COR-L47 (cell line): ENCODE measurements around the gene UBE2E2.

Experiments
- DNase-seq: peaks from one replicate; lab custom pipeline; 2025; lab: John Stamatoyannopoulos, UW

The UBE2E2 gene

DNA sequence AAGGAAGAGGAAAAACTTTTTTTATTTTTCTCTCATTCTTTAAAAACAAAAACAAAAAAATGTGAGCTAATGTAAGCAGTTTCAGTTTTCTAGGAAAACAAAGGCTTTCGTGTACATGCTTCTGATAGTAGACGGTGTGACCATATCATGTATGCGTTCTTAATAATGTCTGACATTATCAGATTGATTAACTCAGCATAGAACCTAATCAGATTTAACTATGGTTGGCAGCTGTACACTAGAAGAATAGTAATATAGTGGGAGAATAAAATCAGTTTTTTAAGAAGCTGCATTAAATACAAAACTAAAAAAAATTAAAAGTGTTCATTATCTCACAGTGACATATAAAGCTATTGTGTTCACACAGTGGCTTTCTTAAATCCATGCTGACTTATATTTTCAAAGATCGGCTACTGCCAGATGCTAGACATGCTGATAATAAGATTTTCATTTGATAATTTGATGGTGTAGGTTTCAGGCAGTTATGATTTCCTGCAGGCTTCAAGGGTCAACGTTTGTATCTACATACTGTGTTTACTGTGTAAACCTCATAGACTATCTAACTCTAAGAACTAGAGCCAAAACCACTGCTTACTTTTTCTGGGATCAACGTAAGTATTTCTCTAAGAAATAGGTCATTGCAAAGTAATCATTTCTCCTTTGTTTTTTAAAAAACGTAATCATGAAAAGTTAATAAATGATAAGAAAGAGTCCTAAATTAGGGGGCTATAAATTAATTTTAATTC lies 74.0 kb downstream of the UBE2E2 start:
- DNase-seq, result no peak

DNA sequence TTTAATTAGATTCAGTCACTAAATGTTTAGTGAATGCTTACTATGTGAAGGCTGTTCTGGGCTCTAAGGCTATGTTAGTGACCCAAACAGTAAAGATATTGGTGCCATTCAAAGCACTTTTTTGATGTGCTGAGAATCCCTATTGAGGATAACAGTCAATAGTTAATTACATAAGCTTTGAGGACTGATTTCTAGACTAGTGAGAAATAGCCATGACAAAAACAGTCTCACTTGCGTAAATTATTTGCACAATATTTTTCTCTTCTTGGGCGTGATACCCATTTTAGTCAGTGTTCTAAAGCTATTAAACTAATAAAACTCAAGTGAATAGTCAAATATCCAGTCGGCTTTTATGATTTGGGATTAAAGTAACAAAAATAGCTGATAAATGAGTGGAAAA lies 74.6 kb downstream of the UBE2E2 start:
- DNase-seq, result no peak

DNA sequence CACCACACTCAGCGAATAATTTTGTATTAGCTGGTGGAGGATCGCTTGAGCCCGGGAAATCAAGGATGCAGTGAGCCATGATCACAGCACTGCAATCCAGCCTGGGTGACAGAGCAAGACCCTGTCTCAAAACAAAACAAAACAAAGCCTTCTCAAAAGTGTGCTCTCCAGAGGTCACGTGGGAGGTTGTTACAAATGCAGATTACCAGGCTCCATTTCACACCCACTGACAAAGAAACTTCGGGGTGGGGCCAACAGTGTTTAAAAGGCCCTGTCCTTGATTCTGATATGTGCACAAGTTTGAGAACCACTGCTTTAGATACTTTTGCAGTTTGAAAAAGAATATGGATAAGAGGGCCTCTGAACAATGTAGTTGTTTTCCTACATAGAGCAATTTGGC lies 80.5 kb downstream of the UBE2E2 start:
- no peak for DNase-seq

DNA sequence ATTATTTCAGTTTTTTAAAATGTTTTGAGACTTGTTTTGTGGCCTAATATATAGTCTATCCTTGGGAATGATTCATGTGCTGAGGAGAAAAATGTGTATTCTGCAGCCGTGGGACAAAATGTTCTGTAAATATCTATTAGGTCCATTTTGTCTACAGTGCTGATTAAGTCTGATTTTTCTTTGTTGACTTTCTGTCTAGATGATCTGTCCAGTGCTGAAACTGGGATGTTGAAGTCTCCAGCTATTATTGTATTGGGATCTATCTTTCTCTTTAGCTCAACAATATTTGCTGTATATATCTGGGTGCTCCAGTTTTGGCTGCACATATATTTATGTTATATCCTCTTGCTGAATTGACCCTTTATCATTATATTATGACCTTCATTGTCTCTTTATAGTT lies 85.2 kb downstream of the UBE2E2 start:
- DNase-seq, result no peak

DNA sequence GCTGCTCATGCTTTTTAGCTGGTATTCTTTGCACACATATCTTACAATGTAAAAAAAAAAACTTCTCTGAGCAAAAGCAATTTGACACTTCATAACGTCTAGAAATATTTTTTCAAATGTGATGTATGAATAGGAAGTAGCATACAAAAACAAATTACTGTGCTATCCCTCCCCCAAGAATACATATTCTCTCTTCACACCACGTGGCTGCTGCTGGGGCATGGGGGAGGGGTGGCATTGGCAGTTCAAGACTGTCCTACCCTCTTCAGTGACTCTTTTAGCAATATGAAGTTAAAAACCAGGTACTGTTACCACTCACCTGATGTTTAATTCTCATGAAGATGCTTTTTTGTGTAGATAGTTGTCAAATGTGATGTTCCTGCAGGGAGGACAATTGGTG lies 85.6 kb downstream of the UBE2E2 start:
- DNase-seq, result no peak

DNA sequence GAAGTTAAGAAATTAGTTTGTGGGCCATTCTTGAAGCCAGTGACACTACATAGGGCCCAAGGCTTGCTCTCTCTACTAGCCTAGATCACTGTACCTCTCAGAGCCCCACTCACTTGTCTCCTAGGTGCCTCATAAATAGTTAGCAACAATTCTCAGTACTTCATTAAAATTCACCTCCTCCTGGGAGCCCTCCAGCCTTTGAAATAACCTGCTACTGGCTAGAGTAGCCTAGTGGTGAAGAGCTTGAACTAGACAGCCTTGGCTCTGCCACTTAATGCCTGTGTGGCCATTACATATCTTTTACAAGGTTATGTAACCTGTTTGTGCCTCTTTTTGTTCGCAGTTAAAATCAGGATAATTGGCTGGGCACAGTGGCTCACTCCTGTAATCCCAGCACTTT lies 89.3 kb downstream of the UBE2E2 start:
- DNase-seq, result no peak

DNA sequence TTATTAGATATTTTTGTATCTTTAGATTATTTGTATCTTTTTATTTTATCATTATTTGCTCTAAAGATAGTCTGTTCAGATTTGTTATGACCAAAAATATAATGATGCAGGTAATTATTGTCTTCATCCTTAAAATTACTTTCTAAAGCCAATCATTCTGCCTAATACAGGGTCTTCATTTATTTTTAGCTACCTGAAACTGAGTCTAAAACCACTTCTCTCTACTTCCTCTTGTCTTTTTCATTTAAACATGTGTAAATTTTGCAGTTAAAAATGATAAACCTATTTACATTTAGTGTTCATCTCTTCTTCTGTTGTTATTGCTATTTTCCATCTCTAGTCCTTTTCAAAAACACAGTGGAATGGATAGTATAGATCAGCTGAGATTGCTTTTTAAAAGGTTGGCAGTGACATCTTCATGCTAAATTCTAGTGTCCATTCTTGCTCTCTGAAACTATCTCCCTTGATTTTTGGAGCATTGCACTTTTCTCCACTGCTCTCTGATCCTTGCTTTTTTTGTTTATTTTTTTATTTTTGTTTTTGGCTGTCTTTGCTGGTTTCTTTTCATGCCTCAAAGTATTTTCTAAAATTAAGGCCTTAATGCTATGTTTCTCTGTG lies 91.8 kb downstream of the UBE2E2 start:
- no peak for DNase-seq

DNA sequence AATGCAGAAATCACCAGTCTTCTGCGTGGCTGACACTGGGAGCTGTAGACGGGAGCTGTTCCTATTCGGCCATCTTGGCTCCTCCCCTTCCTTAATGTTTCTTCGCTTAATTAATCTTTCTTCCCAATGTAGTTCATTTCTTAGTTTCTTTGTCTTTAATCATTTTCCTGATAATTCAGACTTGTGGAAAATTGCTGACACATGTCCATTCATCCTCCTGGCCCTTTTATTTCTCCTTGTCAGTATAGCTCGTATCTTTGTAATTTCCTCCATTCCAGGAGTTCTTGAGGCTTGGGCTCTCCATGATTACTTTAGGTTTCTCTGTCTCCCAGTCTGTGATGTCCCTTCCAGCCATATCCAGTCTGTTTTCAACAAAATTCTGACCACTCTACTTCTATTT lies 98.7 kb downstream of the UBE2E2 start:
- DNase-seq, result no peak

DNA sequence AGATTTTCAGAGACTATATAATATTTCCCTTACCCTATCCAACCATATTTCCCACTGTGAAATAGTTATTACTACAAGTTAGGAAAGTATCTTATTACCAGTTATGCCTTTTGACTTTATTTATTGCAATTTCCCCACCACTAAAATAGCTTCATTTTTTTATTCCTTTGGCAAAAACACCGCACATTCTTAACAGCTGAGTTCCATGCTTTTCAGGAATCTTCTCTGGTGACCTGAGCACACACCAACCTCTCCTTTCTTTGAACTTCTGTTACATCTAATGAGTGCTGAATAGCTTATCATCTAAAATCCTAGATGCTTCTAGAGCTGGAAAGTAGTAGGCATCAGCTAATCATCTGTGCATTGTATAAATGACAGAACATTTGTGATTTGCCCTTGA lies 99.1 kb downstream of the UBE2E2 start:
- no peak for DNase-seq

DNA sequence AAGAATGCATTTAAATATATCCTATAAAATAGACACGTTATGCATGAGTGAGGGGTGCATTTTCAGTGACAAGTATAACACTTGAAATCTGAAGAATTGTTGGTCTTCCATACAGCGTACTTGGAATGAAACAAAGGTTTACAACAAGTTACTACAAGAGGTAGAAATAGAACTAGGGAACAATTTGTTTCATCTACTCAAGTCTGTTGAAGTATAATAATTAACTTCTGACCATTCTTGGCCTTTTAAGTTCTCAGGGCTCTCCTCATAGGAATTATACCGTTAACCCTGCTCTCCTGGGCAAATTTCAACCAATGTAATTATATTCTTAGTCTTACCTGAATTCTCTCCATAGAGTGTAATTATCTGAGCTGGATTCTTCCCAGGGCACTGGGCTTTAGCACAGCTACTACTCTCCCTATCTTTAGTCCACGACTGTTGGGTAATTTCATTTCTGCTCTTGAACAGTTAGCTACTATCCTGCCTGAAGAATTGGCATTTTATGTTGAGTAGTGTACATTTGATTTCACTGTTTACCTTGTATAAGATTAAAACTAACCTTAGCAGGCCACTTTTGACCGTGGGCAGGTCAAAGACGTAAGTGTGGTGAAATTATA lies 100.6 kb downstream of the UBE2E2 start:
- DNase-seq, result no peak

DNA sequence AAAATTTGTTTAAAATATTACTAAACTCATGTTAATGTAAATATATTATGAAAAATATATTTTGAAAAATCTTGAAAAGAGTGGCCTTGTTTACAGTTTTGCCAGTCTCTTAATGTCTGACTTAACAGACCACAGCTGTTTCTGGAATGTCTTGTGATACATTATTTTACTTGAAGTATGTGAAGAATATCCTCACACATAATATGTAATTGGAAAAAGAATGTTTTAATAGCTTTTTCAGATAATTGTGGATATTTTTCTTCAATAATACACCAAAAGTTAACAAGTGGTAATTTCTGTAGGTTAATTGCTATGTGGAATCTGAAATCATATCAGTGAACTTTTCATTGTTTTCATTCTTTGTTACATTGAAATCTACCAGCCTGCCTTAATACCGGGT lies 101.3 kb downstream of the UBE2E2 start:
- no peak for DNase-seq

DNA sequence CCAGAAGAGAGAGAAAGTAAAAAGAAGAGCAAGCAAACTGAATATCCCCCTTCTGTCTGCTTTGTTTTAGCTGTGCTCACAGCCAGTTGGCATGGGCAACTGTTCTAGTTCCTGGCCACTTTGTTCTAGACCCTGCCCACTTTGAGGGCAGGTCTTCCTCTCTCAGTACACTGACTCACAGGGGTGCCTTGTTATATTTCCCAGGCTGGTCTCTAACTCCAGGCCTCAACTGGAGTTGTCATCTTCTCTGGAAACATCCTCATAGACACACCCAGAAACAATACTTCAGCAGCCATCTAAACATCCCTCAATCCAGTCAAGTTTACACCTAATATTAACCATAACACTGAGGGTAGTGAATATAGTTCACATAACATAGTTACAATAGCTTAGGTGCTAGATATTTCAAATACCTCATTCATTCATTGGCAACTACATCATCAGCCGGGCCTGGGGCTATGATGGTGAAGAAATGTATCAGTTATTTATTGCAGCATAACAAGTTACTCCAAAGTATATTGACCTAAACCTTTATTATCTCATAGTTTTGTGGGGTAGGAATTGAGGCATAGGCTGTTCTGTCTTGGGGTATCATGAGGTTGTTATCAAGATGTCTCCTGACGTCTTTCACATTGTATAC lies 106.0 kb downstream of the UBE2E2 start:
- no peak for DNase-seq

DNA sequence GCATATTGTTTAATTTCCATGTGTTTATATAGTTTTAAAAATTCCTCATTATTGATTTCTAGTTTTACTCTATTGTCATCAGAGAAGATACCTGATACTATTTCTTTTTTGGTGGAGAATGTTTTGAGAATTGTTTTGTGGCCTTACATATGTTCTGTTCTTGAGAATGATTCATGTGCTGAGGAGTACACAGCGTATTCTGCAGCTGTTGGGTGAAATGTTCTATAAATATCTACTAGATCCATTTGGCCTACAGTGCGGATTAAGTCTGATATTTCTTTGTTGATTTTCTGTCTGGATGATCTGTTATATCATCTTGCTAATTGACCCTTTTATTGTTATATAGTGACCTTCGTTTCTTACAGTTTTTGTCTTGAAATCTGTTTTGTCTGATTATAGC lies 109.7 kb downstream of the UBE2E2 start:
- no peak for DNase-seq

DNA sequence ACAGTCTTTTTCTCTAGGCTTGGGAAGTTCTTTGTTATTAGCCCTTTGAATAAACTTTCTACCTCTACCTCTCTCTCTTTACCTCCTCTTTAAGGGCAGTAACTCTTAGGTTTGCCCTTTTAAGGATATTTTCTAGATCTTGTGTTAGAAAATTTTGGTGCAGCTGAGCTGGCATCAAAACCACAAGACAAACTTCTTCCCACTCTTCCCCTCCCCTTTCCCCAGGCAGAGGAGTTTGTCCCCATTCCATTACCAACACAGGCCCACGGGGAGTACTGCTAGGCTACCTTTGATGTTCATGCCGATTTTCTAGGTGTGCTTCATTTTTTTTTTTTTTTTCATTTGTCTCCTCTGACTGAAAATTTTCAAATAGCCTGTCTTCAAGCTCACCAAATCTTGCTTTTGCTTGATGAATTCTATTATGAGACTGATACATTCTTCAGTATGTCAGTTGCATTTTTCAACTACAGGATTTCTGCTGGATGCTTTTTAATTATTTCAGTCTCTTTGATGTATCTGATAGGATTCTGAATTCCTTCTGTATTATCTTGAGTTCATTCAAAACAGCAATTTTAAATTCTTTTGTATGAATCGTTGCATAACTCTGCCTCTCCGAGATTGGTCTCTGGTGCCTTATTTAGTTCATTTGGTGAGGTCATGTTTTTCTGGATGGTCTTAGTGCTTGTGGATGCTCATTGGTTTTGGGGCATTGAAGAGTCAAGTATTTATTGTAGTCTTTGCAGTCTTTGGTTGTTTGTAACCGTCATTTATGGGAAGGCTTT lies 112.0 kb downstream of the UBE2E2 start:
- no peak for DNase-seq

DNA sequence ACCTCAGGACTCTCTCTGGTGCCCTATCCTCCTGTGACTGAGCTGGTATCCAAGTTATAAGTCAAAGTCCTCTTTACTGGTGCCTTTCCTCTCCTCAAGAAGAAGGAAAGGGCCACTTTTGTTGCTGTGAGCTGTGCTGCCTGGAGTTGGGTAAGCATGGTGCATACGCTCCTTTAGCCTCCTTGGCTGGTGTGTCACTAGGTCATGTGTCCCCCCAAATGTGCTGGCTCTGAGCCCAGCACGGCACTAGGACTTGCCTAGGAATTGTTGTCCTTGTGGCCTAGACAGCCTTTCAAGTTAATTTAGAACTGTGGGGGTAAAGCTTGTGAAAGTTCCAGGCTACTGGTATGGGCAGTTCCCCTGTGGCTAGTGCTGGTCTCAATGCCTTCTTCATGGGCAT lies 113.8 kb downstream of the UBE2E2 start:
- DNase-seq, result no peak

DNA sequence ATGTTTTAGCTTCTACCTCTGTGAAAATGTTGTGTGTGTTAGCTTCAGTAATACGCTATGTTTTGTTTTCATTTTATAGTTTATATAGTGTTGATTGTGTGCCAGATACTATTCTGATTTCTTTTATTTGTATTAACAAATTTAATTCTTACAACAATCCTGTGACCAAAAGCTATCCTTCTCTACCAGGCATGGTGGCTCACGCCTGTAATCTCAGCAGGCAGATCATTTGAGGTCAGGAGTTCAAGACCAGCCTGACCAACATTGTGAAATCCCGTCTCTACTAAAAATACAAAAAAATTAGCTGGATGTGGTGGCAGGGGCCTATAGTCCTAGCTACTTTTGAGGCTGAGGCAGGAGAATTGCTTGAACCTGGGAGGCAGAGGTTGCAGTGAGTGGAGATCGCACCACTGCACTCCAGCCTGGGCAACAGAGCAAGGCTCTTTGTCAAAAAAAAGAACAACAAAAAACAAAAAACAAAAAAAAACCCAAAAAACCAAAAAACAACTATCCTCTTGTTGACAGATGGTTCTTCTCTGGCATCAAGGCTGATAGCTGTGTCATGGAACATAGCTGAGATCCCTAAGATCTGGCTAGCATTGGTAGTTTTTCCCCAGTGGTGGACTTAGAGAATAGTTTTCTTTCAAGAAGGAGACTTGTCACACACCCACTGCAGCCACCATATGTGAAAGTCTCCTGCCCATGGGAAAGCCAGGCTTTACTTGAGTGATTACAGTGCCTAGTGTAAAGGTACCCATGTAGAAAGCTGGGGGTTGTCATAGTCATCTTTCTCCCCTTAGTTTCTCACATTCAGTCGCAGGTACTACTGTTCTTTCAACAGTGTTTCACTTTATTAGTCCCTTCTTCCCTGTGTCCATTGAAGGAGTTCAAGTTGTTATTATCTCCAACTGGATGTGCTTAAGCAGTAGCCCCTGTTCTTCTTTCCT lies 116.5 kb downstream of the UBE2E2 start:
- DNase-seq, result no peak

DNA sequence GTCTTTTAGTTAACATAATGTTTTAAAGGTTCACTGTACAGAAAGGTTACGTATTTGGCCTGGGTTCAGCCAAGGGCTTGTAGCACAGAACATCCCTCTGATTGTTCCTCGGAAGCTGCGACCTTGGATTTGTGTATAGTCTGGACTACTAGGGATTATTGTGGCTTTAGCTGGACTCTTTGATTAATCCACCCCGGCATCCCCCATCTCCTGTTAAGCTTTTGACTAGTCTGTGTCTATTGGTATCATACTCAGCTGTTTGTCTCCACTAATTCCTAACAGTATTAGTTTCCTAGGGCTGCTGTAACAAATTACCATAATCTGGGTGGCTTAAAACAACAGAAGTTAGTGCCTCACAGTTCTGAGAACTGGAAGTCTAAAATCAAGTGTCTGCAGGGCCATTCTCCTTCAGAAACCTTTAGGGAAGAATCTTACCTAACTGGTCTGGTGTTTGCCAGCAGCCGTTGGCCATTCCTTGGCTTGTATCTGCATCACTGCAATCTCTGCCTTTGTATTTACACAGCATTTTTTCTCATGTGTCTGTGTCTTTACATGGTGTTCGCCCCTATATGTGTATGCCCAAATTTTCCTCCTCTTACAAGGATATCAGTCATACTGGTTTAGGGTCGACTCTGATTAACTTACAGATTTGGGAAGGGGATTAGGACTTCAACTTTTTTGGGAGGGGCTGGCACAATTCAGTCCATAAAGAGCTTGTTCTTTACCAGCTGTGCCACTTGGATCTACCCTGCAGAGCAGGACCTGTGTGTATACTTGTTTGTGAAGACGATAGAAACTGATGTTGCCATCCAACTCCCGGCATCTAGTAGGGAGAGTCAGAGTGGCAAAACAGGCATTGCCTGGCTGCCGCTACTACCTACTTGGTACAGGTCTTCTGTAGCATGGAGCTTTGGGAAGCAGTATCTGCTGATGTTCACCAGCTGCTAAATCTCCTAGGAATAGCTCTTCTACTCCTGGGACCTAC lies 117.8 kb downstream of the UBE2E2 start:
- no peak for DNase-seq

DNA sequence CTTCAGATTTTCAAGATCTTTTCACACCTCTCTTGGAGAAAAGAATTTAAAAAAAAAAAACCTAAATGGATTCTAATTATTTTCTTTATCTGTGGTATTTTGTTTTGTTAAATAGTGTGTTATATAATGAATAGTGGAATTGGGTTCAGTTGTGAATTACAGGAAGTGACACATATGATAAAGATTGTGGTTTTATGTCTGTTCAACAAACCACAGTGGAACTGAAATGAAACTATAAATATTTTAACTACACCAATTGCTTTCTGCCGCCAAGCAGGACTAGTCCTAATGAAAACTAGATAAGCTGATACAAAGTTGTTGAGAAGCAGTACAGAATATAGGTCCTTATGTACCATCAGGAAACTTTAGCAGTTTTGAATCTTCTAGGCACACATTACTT lies 121.6 kb downstream of the UBE2E2 start:
- no peak for DNase-seq

DNA sequence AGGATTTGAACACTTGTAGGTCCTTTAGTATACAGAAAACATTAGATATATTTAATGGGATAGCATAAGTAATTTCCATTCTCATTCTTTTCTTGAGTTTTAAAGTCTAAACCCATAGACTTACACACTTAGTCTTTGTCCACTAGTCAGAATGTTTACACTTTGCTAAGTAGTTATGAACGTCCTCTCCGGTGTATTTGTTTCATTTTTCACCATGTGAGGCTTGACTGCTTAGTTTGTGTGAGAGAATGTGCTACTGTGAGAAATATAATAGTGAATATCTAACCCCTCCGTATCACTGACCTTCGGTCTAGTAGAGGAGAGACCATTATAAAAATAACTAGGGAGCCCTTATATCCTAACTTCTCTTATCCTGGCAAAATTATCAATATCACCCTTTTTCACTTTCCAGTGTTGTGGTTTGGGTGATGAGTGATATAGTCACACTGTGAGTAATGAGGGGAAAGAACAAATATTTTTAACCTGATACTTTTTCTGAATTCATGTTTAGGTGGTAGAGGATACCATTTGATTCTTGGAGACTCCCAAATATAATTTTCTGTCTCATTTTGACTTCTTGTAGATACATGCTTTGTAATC lies 122.4 kb downstream of the UBE2E2 start:
- no peak for DNase-seq
